H1 (cell line): ENCODE results near the gene OR2Y1. TPM values are rescaled to one million over a fixed set of nuclear protein-coding genes. Genes with fewer than 3 reads are reported as not detected.

ENCODE experiments used
- ATF2 ChIP-seq: IDR thresholded peaks from 2 replicates; pipeline ENCODE4 v1.6.1; 2012; ENCODE audit warnings: low read length, inconsistent platforms
- POU5F1 ChIP-seq: IDR thresholded peaks from 2 replicates; pipeline ENCODE4 v1.6.1; 2011; ENCODE audit warnings: low read depth, mild to moderate bottlenecking, low read length, moderate library complexity
- SIRT6 ChIP-seq: IDR thresholded peaks from one replicate; pipeline ENCODE4 v1.7.1; 2012; ENCODE audit warnings: low read length, inconsistent platforms
- SUZ12 ChIP-seq: fragments of 200-600 bp; sonication (generic); IDR thresholded peaks from 2 replicates; pipeline ENCODE4 v1.6.1; 2012; ENCODE audit warnings: mild to moderate bottlenecking, inconsistent platforms, low read length, moderate library complexity, mixed read lengths
- TAF1 ChIP-seq: IDR thresholded peaks from 2 replicates; pipeline ENCODE4 v1.6.1; 2011; ENCODE audit warnings: mild to moderate bottlenecking, low read depth, low read length
- ZNF274 ChIP-seq: IDR thresholded peaks from 2 replicates; pipeline ENCODE4 v1.7.0; 2012; ENCODE audit warnings: low read length, borderline replicate concordance; ENCODE audit errors: extremely low read depth
- polyA plus RNA-seq, 7 experiments: library from polyadenylated mRNA; depleted of rRNA in 3 of 7; stranded (reverse) in 5 of 7; unstranded in 2 of 7; fragments of >200 nt in 5 of 7; fragments of 200-250 nt in 2 of 7; gene quantifications; 1 replicate in 5 of 7; 2 replicates in 1 of 7; 4 replicates in 1 of 7; pipeline versions ENCODE4 v1.2.1 to v1.2.3, GENCODE V29; 2011 to 2013; ENCODE audit warnings: missing spikeins in 2 of 7, mixed read lengths in 2 of 7
- total RNA-seq: library from RNA; stranded (reverse); fragmentation: NEBNext Ultra II Directional; extraction: Animal tissue kit (Norgen Biotek cat#: 25700); gene quantifications from 2 replicates; pipeline ENCODE4 v1.2.1, GENCODE V29; 2021

The OR2Y1 gene
- total and polyA plus RNA-seq, 2 of the 8 experiments (the other 6 are each of a cell fraction or from before 2014, with no cell fraction given): not detected

- TF ChIP-seq ATF2: no peak
- no peak for TF ChIP-seq SUZ12
- TF ChIP-seq POU5F1: no peak
- TF ChIP-seq SIRT6: no peak
- no peak for TF ChIP-seq ZNF274
- no peak for TF ChIP-seq TAF1
These were observed 37.6 kb upstream of the OR2Y1 start (continued) for GRCh38 chr5:180777475-180777874.
